ENCODE results near the gene DDR2.

DNA sequence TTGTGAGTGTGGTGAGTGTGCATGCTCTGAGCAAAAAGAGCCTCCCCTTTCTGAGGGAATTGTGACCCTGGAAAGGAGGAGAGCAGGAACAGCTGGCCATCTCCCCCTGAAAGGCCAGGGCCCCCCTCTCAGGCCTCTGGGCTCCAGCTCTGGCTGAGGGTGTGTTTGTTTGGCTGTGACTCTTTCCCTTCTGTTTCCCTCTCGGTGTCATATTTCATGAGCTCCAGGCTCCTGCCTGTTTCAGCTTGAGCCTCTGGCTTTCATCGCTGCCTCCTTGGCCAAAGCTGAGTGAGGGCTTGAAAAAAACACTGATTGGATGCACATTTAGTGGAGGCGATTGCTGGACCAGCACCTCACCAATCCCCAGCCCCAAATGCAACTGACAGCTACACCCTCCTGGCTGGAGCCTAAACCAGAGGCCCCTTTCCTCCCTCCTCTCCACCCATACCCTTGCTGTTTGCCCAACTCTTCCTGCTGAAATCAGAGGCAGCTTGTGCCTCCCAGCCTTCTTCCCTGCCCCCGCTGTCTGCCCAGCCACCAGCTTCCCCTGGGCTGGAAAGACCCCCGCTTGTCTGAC, 64.1 kb downstream of the DDR2 start:
- TF ChIP-seq EZH2 (IDR thresholded peaks at IDR 0.05) (no peak), POLR2AphosphoS5 (IDR thresholded peaks at IDR 0.05; ENCODE audit: borderline replicate concordance, low read depth, low read length) (no peak)
